Left ventricle myocardium inferior (tissue), 1 donor: ENCODE measurements around the gene PIK3C2G. TPM values are rescaled to one million over a fixed set of nuclear protein-coding genes. Genes with fewer than 3 reads are reported as not detected.

Source experiments
- DNase-seq: peaks from one replicate; pipeline ENCODE4 v3.0.0-alpha.2; 2020
- H3K27ac ChIP-seq: fragments of 200-600 bp; replicated peaks from 2 replicates; pipeline ENCODE4 v1.8.0; 2021
- H3K27me3 ChIP-seq: fragments of 200-600 bp; 2 replicates; pipeline ENCODE4 v1.8.0; 2021; ENCODE audit warnings: low read depth
- H3K36me3 ChIP-seq: fragments of 200-600 bp; 2 replicates; pipeline ENCODE4 v1.8.0; 2021
- H3K4me1 ChIP-seq: fragments of 200-600 bp; 2 replicates; pipeline ENCODE4 v1.8.0; 2021
- H3K4me3 ChIP-seq: fragments of 200-600 bp; 2 replicates; pipeline ENCODE4 v1.8.0; 2021; ENCODE audit warnings: mild to moderate bottlenecking, moderate library complexity
- H3K9me3 ChIP-seq: fragments of 200-600 bp; replicated peaks from 2 replicates; pipeline ENCODE4 v1.8.0; 2021
- intact Hi-C: fragments of 100-400 bp; cut with micrococcal nuclease; formaldehyde crosslinking; loops from one replicate; pipeline ENCODE4 v1.11.0; 2022
- total RNA-seq: library from RNA; stranded (reverse); fragmentation: NEBNext Ultra II Directional; extraction: Animal tissue kit (Norgen Biotek cat#: 25700); gene quantifications from one replicate; pipeline ENCODE4 v1.2.1, GENCODE V29; 2021
- TF ChIP-seq, protein P1 (sequence below): fragments of 200-600 bp; IDR thresholded peaks from 2 replicates; pipeline ENCODE4 v1.8.0; 2021; ENCODE audit warnings: antibody characterized with exemption, mild to moderate bottlenecking, borderline replicate concordance
- donor health status: DM: no; HTN: yes; CAD: no; lungs with severe emphysema.

PIK3C2G gene
- total RNA-seq, 1 donor from 2014 or later: not detected

DNA sequence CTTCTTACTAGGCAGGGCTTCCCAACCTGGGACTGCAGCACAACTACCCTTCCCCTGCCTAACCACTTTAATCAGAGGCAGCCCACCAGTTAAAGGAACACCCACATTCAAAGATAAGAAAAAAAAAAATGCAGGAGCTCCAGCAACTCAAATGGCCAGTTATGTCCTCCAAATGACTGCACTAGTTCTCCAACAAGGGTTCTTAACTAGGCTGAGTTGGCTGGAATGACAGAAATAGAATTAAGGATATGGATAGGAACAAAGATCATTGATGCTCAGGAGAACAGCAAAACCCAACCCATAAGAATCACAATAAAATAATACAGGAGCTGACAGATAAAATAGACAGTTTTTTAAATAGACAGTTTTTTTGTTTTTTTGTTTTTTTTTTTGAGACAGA is 322.3 kb downstream of the PIK3C2G start:
- H3K9me3 ChIP-seq: peaks cover 44% of the 10 kb centered on the region
- DNase-seq: no peak
- intact Hi-C loops: no loop called here
- H3K36me3 ChIP-seq: no peaks in the 10 kb centered on the region
- H3K27me3 ChIP-seq: no peaks in the 10 kb centered on the region
- H3K4me3 ChIP-seq: no peak overlapping the region
- TF ChIP-seq, protein P1, sequence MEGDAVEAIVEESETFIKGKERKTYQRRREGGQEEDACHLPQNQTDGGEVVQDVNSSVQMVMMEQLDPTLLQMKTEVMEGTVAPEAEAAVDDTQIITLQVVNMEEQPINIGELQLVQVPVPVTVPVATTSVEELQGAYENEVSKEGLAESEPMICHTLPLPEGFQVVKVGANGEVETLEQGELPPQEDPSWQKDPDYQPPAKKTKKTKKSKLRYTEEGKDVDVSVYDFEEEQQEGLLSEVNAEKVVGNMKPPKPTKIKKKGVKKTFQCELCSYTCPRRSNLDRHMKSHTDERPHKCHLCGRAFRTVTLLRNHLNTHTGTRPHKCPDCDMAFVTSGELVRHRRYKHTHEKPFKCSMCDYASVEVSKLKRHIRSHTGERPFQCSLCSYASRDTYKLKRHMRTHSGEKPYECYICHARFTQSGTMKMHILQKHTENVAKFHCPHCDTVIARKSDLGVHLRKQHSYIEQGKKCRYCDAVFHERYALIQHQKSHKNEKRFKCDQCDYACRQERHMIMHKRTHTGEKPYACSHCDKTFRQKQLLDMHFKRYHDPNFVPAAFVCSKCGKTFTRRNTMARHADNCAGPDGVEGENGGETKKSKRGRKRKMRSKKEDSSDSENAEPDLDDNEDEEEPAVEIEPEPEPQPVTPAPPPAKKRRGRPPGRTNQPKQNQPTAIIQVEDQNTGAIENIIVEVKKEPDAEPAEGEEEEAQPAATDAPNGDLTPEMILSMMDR: no peak
- H3K27ac ChIP-seq: no peak overlapping the region
- H3K4me1 ChIP-seq: no peaks in the 10 kb centered on the region

GRCh38 chr12:18586581-18586980 is 325.3 kb downstream of the PIK3C2G start:
- no peaks in the 10 kb centered on the region for H3K36me3 ChIP-seq
- intact Hi-C loops: no loop called here
- no peaks in the 10 kb centered on the region for H3K27me3 ChIP-seq
- no peak overlapping the region for H3K4me3 ChIP-seq
- H3K9me3 ChIP-seq: peaks cover 44% of the 10 kb centered on the region
- H3K4me1 ChIP-seq: no peaks in the 10 kb centered on the region
- no peak overlapping the region for H3K27ac ChIP-seq
- TF ChIP-seq, protein P1: no peak
- no peak for DNase-seq

DNA sequence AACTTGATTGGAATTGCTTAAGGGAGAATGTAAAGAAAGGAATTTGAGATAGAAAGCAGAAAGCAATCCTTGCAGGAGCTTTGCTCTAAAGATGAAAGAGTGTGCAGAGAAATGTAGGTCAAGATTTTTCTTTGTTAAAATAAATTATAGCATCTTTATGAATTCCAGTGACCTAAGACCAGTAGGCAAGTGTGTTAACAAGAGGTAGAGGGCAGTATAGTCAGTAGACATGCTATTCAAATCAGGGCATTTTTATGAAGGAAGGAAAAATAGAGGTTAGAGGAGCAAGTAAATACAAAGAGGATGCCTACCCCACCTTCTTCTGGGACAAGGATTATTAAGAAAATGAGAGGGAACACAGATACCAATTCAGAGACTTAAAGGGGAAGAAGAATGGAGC is 328.0 kb downstream of the PIK3C2G start:
- intact Hi-C loops: no loop called here

GRCh38 chr12:18591473-18591872 is 330.2 kb downstream of the PIK3C2G start:
- Histone ChIP-seq H3K36me3 (no peaks in the 10 kb centered on the region), H3K4me3 (no peak overlapping the region), H3K27ac (no peak overlapping the region), H3K27me3 (no peaks in the 10 kb centered on the region), H3K9me3 (peaks cover 15% of the 10 kb centered on the region), H3K4me1 (no peaks in the 10 kb centered on the region)
- TF ChIP-seq, protein P1: no peak
- intact Hi-C loops: no loop called here
- DNase-seq: no peak

More for the DNA sequence above, 328.0 kb downstream of the PIK3C2G start:
- H3K27me3 ChIP-seq: no peaks in the 10 kb centered on the region
- no peak overlapping the region for H3K27ac ChIP-seq
- DNase-seq: no peak
- H3K4me1 ChIP-seq: no peaks in the 10 kb centered on the region
- no peak overlapping the region for H3K4me3 ChIP-seq
- H3K9me3 ChIP-seq: peaks cover 32% of the 10 kb centered on the region
- H3K36me3 ChIP-seq: no peaks in the 10 kb centered on the region
- TF ChIP-seq, protein P1: no peak

DNA sequence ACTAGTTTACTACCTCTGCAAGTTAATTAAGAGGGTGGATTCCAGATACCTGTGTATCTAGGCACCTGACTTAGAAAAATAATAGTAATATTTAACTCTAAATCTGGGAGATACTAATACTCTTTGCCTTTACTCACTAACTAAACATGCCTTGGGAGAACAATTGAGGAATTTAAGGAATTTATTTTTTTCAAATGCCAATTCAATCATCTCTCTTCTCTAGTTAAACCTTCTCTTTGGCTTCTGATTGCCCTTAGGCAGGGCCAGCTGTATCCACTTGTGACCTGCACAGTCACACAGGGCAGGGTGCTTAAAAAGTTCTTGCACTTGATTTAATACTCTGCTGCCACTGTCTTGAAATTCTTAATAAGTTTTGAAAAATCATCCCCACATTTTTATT is 334.1 kb downstream of the PIK3C2G start:
- H3K36me3 ChIP-seq: no peaks in the 10 kb centered on the region
- intact Hi-C loops: no loop called here
- no peaks in the 10 kb centered on the region for H3K4me1 ChIP-seq
- no peak overlapping the region for H3K4me3 ChIP-seq
- H3K9me3 ChIP-seq: no peaks in the 10 kb centered on the region
- TF ChIP-seq, protein P1: no peak
- no peak overlapping the region for H3K27ac ChIP-seq
- H3K27me3 ChIP-seq: no peaks in the 10 kb centered on the region
- no peak for DNase-seq

DNA sequence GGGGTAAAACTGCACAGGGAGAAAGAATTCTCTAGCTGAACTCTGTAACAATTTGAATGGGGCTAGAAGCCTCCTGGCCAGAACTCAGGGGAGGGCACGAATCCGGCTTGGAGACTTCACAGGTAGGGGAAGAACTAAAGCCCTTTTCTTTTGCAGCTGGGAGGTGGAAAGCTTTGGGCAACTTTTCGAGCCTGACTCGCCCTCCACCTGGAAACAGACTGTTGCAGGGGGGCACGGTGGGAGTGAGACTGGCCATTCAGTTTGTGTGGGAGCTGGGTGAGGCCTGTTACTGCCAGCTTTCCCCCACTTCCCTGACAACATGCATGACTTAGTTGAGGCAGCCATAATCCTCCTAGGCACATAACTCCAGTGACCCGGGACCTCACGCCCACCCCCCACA is 340.6 kb downstream of the PIK3C2G start:
- TF ChIP-seq, protein P1: no peak
- Histone ChIP-seq H3K27me3 (no peaks in the 10 kb centered on the region), H3K27ac (no peak overlapping the region), H3K4me1 (no peaks in the 10 kb centered on the region), H3K36me3 (no peaks in the 10 kb centered on the region), H3K4me3 (no peak overlapping the region), H3K9me3 (no peaks in the 10 kb centered on the region)
- intact Hi-C loops: no loop called here
- DNase-seq: no peak
